ENCODE measurements around the gene CEP57L1. TPM values are rescaled to one million over a fixed set of nuclear protein-coding genes. Genes with fewer than 3 reads are reported as not detected.

Gene CEP57L1
- total RNA-seq, 1 donor from 2014 or later = 8.6 TPM

- Histone ChIP-seq H3K4me3 (no peak overlapping the region), H3K4me1 (no peaks in the 10 kb centered on the region), H3K27me3 (ENCODE audit: low read depth) (no peaks in the 10 kb centered on the region), H3K27ac (no peak overlapping the region), H3K9me3 (no peaks in the 10 kb centered on the region), H3K36me3 (no peaks in the 10 kb centered on the region)
- no peak for TF ChIP-seq CTCF (IDR thresholded peaks at IDR 0.05)
- DNase-seq (no peak), ATAC-seq (no peak)
- intact Hi-C loops (cut with DNase I) = no loop called here
Measured at GRCh38 chr6:109174916-109175315, 79.6 kb downstream of the CEP57L1 start.

DNA sequence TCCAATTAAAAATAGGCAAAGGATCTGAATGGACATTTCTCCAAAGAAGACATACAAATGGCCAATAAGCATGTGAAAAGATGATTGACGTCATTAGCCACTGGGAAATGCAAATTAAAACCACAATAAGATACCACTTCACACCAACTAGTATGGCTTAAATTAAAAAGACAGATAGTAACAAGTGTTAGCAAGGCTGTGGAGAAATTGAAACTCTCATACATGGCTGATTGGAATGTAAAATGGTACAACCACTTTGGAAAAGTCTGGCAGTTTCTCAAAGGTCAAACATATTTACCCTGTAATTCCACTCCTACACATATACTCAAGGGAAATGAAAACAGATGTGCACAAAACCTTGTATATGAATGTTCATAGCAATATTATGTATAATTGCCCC is 83.6 kb downstream of the CEP57L1 start:
- TF ChIP-seq CTCF (IDR thresholded peaks at IDR 0.05) = no peak
- Histone ChIP-seq H3K27me3 (ENCODE audit: low read depth) (no peaks in the 10 kb centered on the region), H3K36me3 (no peaks in the 10 kb centered on the region), H3K4me1 (no peaks in the 10 kb centered on the region), H3K9me3 (no peaks in the 10 kb centered on the region), H3K27ac (no peak overlapping the region), H3K4me3 (no peak overlapping the region)
- DNase-seq (no peak), ATAC-seq (no peak)
- intact Hi-C loops (cut with DNase I) = no loop called here

DNA sequence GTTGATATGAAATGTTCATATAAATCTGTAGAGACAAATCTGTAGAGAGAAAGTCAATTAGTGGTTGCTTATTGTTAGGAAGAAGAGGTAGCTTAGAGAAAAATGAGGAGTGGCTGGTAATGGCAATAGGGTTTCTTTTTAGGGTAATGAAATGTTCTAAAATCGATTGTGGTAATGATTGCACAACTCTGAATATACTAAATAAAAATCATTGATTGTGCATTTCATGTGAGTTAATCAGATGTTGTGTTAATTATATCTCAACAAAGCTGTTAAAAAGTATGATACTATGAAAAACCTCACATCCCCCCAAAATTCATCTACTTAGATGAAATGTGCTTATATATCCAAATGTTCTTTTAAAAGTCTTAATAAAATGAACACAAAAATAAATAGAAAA is 84.2 kb downstream of the CEP57L1 start:
- intact Hi-C loops (cut with DNase I) = no loop called here
- DNase-seq = no peak

DNA sequence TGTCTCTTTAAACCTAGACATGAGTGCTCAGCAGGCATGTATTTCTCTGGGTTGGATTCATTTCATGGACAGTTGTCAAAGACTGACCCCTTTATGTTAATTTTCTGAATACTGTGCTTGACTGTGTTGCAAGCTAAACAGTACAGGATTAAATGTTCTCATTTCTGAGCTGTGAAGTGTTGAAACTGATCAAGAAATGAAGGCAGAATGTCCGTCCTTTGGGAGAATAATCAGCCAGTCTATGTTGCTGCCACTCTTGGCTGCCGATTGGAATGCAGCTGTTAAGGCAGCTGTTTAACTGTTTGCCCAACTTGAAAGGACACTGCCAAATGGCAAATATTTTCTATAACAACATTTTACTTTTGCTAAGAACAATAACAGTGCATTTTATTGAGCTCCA is 87.3 kb downstream of the CEP57L1 start:
- ATAC-seq = no peak
- Histone ChIP-seq H3K4me3 (no peak overlapping the region), H3K27ac (no peak overlapping the region), H3K27me3 (ENCODE audit: low read depth) (no peaks in the 10 kb centered on the region), H3K4me1 (no peaks in the 10 kb centered on the region), H3K9me3 (no peaks in the 10 kb centered on the region), H3K36me3 (no peaks in the 10 kb centered on the region)
- no peak for TF ChIP-seq CTCF (IDR thresholded peaks at IDR 0.05)
- intact Hi-C loops (cut with DNase I) = no loop called here
- no peak for DNase-seq

More for the DNA sequence above, 84.2 kb downstream of the CEP57L1 start:
- H3K27me3 ChIP-seq (ENCODE audit: low read depth) = no peaks in the 10 kb centered on the region
- no peaks in the 10 kb centered on the region for H3K9me3 ChIP-seq
- no peak overlapping the region for H3K4me3 ChIP-seq
- no peaks in the 10 kb centered on the region for H3K4me1 ChIP-seq
- H3K36me3 ChIP-seq = no peaks in the 10 kb centered on the region
- ATAC-seq = no peak
- H3K27ac ChIP-seq = no peak overlapping the region
- TF ChIP-seq CTCF (IDR thresholded peaks at IDR 0.05) = no peak

- intact Hi-C loops (cut with DNase I) = no loop called here
- no peak overlapping the region for H3K27ac ChIP-seq
- DNase-seq = no peak
- no peaks in the 10 kb centered on the region for H3K4me1 ChIP-seq
- H3K9me3 ChIP-seq = no peaks in the 10 kb centered on the region
- TF ChIP-seq CTCF (IDR thresholded peaks at IDR 0.05) = no peak
- no peak overlapping the region for H3K4me3 ChIP-seq
- ATAC-seq = no peak
- H3K27me3 ChIP-seq (ENCODE audit: low read depth) = no peaks in the 10 kb centered on the region
- H3K36me3 ChIP-seq = no peaks in the 10 kb centered on the region
Measured at GRCh38 chr6:109183109-109183650, 87.9 kb downstream of the CEP57L1 start.

- intact Hi-C loops (cut with DNase I) = no loop called here
- H3K9me3 ChIP-seq = no peaks in the 10 kb centered on the region
- H3K4me1 ChIP-seq = no peaks in the 10 kb centered on the region
- H3K27me3 ChIP-seq (ENCODE audit: low read depth) = no peaks in the 10 kb centered on the region
- H3K4me3 ChIP-seq = no peak overlapping the region
- no peak for ATAC-seq
- H3K27ac ChIP-seq = no peak overlapping the region
- H3K36me3 ChIP-seq = no peaks in the 10 kb centered on the region
- DNase-seq = no peak
- no peak for TF ChIP-seq CTCF (IDR thresholded peaks at IDR 0.05)
Measured at GRCh38 chr6:109184638-109185037, 89.3 kb downstream of the CEP57L1 start.

All from lower lobe of right lung (tissue), 2 donors.